ENCODE data around the gene XNDC1N. TPM values are rescaled to one million over a fixed set of nuclear protein-coding genes. Genes with fewer than 3 reads are reported as not detected.

XNDC1N gene
- total and polyA plus RNA-seq, 9 of the 15 experiments (the other 6 are each of a cell fraction or from before 2014, with no cell fraction given): 6.8 to 11.4 (median 9.7) TPM

GRCh38 chr11:71931245-71931602, 2.8 kb upstream of the XNDC1N start (continued):
- no peak for TF ChIP-seq ZNF695 (CRISPR knock-in tag; IDR thresholded peaks at IDR 0.05)
- no peak for TF ChIP-seq GTF2F1 (IDR thresholded peaks at IDR 0.05; ENCODE audit: low read depth, low read length)
- TF ChIP-seq LEF1 (IDR thresholded peaks at IDR 0.05): no peak
- no peak for TF ChIP-seq STAG1 (CRISPR knock-in tag; IDR thresholded peaks at IDR 0.05; ENCODE audit: borderline replicate concordance)
- TF ChIP-seq NUFIP1 (IDR thresholded peaks at IDR 0.05; ENCODE audit: partially characterized antibody): no peak
- no peak for TF ChIP-seq ZNF644 (tag; IDR thresholded peaks at IDR 0.05; ENCODE audit: low read depth)

GRCh38 chr11:71930556-71931244, 2.3 kb upstream of the XNDC1N start:
- peaks cover 16% of the 10 kb centered on the region; the same call in 1 of the 2 replicates for H4K20me1 ChIP-seq (replicated peaks; ENCODE audit: control insufficient read depth, insufficient read depth, low read length)
- H3K4me1 ChIP-seq (replicated peaks in 1 of 2; ENCODE audit: control insufficient read depth in 2 of 2, insufficient read depth in 2 of 2, low read length in 2 of 2): peaks cover 6 to 8% of the 10 kb centered on the region in 2 experiments; a peak in 2 of 5 replicates
- peaks cover 86% of the 10 kb centered on the region for H3K79me2 ChIP-seq (ENCODE audit: control insufficient read depth, insufficient read depth, low read length)
- H3K27ac ChIP-seq (ENCODE audit: extremely low read depth, low read depth, low read length): no peak overlapping the region
- 0 out of 2 replicates have a peak overlapping the region, but pooled peaks have one; percentile 53 for H3K4me3 ChIP-seq
- ATAC-seq: no peak
- DNase-seq (ENCODE audit: extremely low read depth in 1 of 4, low spot score in 3 of 4): no peak
- no peak for TF ChIP-seq HSF4 (CRISPR knock-in tag; IDR thresholded peaks at IDR 0.05; ENCODE audit: borderline replicate concordance)
- TF ChIP-seq THRB (CRISPR knock-in tag; conservative IDR thresholded peaks at IDR 0.05): no peak
- no peak for TF ChIP-seq SAP30 (IDR thresholded peaks at IDR 0.05; ENCODE audit: borderline replicate concordance, insufficient read depth, low read depth, low read length, poor library complexity, severe bottlenecking)
- no peak for TF ChIP-seq XRCC5 (IDR thresholded peaks at IDR 0.05; ENCODE audit: low read depth, low read length)
- no peak for TF ChIP-seq CREB5 (CRISPR knock-in tag; IDR thresholded peaks at IDR 0.05)
- TF ChIP-seq ZSCAN32 (CRISPR knock-in tag; IDR thresholded peaks at IDR 0.05): no peak
- TF ChIP-seq ZNF589 (CRISPR knock-in tag; IDR thresholded peaks at IDR 0.05; ENCODE audit: low read depth): no peak
- no peak for TF ChIP-seq BDP1 (IDR thresholded peaks at IDR 0.05; ENCODE audit: insufficient read depth, insufficient read length)
- no peak for TF ChIP-seq PCBP2 (IDR thresholded peaks at IDR 0.05; ENCODE audit: low read depth, low read length, poor library complexity, severe bottlenecking)
- intact Hi-C loops (cut with micrococcal nuclease) (no loop called here), in situ Hi-C loops (cut with MboI) (no loop called here)
- H3K9me1 ChIP-seq (ENCODE audit: control insufficient read depth, insufficient read depth, low read length): no peaks in the 10 kb centered on the region
- ChIA-PET POLR2A (interaction anchor here (0.7 to 6.9 kb wide), 2 partner anchors 13 to 190 kb away, joined by 3 to 55 read pairs; no protein-coding TSS in a partner anchor), CTCF (ENCODE audit: low intra/inter-chr PET ratio) (no interaction called here)
- WGBS (ENCODE audit: insufficient coverage, low coverage, missing lambda C conversion rate): 68% methylated on average over 11 of the region's 11 CpGs
- peaks cover 22% of the 10 kb centered on the region for H3K36me3 ChIP-seq (ENCODE audit: control insufficient read depth, insufficient read depth, low read length)
- H3K4me2 ChIP-seq (ENCODE audit: insufficient read depth, low read length): peak overlapping the region; percentile 82
- H2AFZ ChIP-seq (ENCODE audit: low read depth, low read length): no peak overlapping the region
- TSS peak; percentile 28 for BruUV-seq (replicated peaks)
- no peaks in the 10 kb centered on the region for H3K27me3 ChIP-seq (ENCODE audit: control insufficient read depth in 2 of 2, insufficient read depth in 2 of 2, low read length in 2 of 2)
- no peak for FAIRE-seq
- peak overlapping the region in 1 of 2 experiments; percentile 69; a peak in 1 of 4 replicates for H3K9ac ChIP-seq (ENCODE audit: insufficient read depth in 1 of 2, low read depth in 2 of 2, low read length in 2 of 2)
- no peaks in the 10 kb centered on the region for H3K9me3 ChIP-seq (replicated peaks; ENCODE audit: control insufficient read depth, insufficient read depth, low read depth, low read length)
